ENCODE data around the gene LY6G6F. TPM values are rescaled to one million over a fixed set of nuclear protein-coding genes. Genes with fewer than 3 reads are reported as not detected.

The LY6G6F gene
- total and polyA plus RNA-seq, 4 donors = 0.21 to 2.2 TPM; not detected in 2

GRCh38 chr6:31723245-31723979 lies 16.7 kb downstream of the LY6G6F start, which contains the start of gene MPIG6B:
Gene MPIG6B (plus strand): TSS chr6:31723373. CDS start chr6:31723384, 11 bp downstream.
- TF ChIP-seq CTCF (IDR thresholded peaks at IDR 0.05; ENCODE audit: control extremely low read depth, extremely low read depth) = no peak
- H3K9ac ChIP-seq (ENCODE audit: insufficient read depth in 1 of 2, low read length in 2 of 2) = no peak within 1 kb of the TSS
- no peak within 1 kb of the TSS for H3K27ac ChIP-seq (ENCODE audit: low read depth in 1 of 2, low read length in 1 of 2)
- no peak for DNase-seq
- no peak for ATAC-seq (ENCODE audit: insufficient read depth, low FRiP score)
- H3K4me1 ChIP-seq (ENCODE audit: control insufficient read depth in 5 of 5, insufficient read depth in 5 of 5, low read length in 5 of 5) = peaks cover 0 to 11% (median 2%) of the 10 kb centered on the region in 5 donors
- WGBS, 2 donors = 62 to 73% methylated on average over 46 of the region's 46 CpGs
- no peak within 1 kb of the TSS for H3K4me3 ChIP-seq
- H3K9me3 ChIP-seq (ENCODE audit: control insufficient read depth in 4 of 4, insufficient read depth in 3 of 4, low read length in 3 of 4) = no peaks in the 10 kb centered on the region
- no peaks in the 10 kb centered on the region for H3K27me3 ChIP-seq (ENCODE audit: control insufficient read depth in 3 of 3, insufficient read depth in 3 of 3, low read length in 2 of 3)
- H3K36me3 ChIP-seq (ENCODE audit: control insufficient read depth in 4 of 4, insufficient read depth in 4 of 4, low read length in 4 of 4) = peaks cover 0 to 23% (median 16%) of the 10 kb centered on the region in 4 donors

DNA sequence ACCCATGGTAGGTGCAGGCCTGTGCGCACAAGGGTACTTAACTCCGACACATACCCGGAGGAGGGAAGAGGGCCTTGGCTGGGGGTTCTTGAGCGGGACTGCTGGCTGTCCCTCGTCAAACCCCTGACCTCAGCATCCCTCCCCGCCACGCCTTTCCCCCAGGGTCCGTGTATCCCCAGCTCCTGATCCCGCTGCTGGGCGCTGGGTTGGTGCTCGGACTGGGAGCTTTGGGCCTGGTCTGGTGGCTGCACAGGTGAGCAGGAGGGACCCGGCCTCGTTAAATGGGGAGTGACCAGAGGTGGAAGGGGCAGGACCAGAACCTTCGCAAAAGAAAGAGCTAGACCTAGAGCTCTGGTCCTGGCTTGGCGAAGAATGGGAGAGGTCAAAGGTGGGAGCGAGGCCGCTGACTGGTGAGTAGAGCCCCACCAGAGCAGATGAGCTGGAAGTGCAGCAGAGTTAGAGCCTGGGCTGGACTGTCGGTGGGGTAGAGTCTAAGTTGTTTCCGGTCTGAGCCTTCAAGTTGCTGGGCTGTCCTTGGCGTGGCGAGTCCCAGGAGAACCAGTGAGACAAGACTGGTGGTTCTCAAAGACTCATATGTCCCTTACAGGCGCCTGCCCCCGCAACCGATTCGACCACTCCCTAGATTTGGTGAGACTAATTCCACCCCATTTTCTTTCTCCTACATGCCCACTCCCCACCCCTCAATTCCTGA lies 17.5 kb downstream of the LY6G6F start:
- Histone ChIP-seq H3K9ac (ENCODE audit: insufficient read depth in 1 of 2, low read length in 2 of 2) (no peak overlapping the region), H3K4me3 (no peak overlapping the region), H3K27me3 (ENCODE audit: control insufficient read depth in 3 of 3, insufficient read depth in 3 of 3, low read length in 2 of 3) (no peaks in the 10 kb centered on the region), H3K9me3 (ENCODE audit: control insufficient read depth in 4 of 4, insufficient read depth in 3 of 4, low read length in 3 of 4) (no peaks in the 10 kb centered on the region), H3K36me3 (ENCODE audit: control insufficient read depth in 4 of 4, insufficient read depth in 4 of 4, low read length in 4 of 4) (peaks cover 0 to 26% (median 16%) of the 10 kb centered on the region in 4 donors), H3K27ac (ENCODE audit: low read depth in 1 of 2, low read length in 1 of 2) (no peak overlapping the region), H3K4me1 (ENCODE audit: control insufficient read depth in 5 of 5, insufficient read depth in 5 of 5, low read length in 5 of 5) (peaks cover 0 to 16% (median 6%) of the 10 kb centered on the region in 5 donors)
- no peak for ATAC-seq (ENCODE audit: insufficient read depth, low FRiP score)
- DNase-seq = no peak
- 93% methylated on average over 25 of the region's 25 CpGs for WGBS, 2 donors
- TF ChIP-seq CTCF (IDR thresholded peaks at IDR 0.05; ENCODE audit: control extremely low read depth, extremely low read depth) = no peak

GRCh38 chr6:31725502-31726350 lies 19.1 kb downstream of the LY6G6F start:
- TF ChIP-seq CTCF (IDR thresholded peaks at IDR 0.05; ENCODE audit: control extremely low read depth, extremely low read depth) = no peak
- H3K27ac ChIP-seq (ENCODE audit: low read depth in 1 of 2, low read length in 1 of 2) = peak overlapping the region in 1 of 2 donors; percentile 37
- WGBS, 2 donors = 75 to 83% methylated on average over 12 of the region's 12 CpGs
- H3K36me3 ChIP-seq (ENCODE audit: control insufficient read depth in 4 of 4, insufficient read depth in 4 of 4, low read length in 4 of 4) = peaks cover 0 to 26% (median 16%) of the 10 kb centered on the region in 4 donors
- no peak overlapping the region for H3K9ac ChIP-seq (ENCODE audit: insufficient read depth in 1 of 2, low read length in 2 of 2)
- DNase-seq (no peak), ATAC-seq (ENCODE audit: insufficient read depth, low FRiP score) (no peak)
- peaks cover 0 to 16% (median 6%) of the 10 kb centered on the region in 5 donors for H3K4me1 ChIP-seq (ENCODE audit: control insufficient read depth in 5 of 5, insufficient read depth in 5 of 5, low read length in 5 of 5)
- H3K27me3 ChIP-seq (ENCODE audit: control insufficient read depth in 3 of 3, insufficient read depth in 3 of 3, low read length in 2 of 3) = no peaks in the 10 kb centered on the region
- H3K9me3 ChIP-seq (ENCODE audit: control insufficient read depth in 4 of 4, insufficient read depth in 3 of 4, low read length in 3 of 4) = no peaks in the 10 kb centered on the region
- H3K4me3 ChIP-seq = no peak overlapping the region
